SK-N-SH (cell line): ENCODE data around the gene PTPRB. TPM values are rescaled to one million over a fixed set of nuclear protein-coding genes. Genes with fewer than 3 reads are reported as not detected.

ENCODE experiments used
- CTCF ChIA-PET: fragments of 300-600, 350-600 bp; formaldehyde crosslinking; extraction: SDS; loops from one replicate; lab custom pipeline; 2021; lab: Yijun Ruan, JAX
- POLR2A ChIA-PET: fragments of 350-600 bp; sonication (Branson Sonifier 250); formaldehyde crosslinking; extraction: SDS; loops from one replicate; lab custom pipeline; 2020; ENCODE audit warnings: antibody characterized with exemption, inconsistent platforms; lab: Yijun Ruan, JAX
- DNase-seq: peaks from one replicate; pipeline ENCODE4 v3.0.0; 2012
- H2AFZ ChIP-seq: fragments of 200-600 bp; sonication (generic); 2 replicates; pipeline ENCODE4 v1.8.1; 2016; ENCODE audit warnings: antibody characterized with exemption, mild to moderate bottlenecking, low read depth
- H3F3A ChIP-seq: fragments of 200-600 bp; sonication (generic); replicated peaks from 2 replicates; pipeline ENCODE3; 2016; ENCODE audit warnings: antibody characterized with exemption, mild to moderate bottlenecking; ENCODE audit not compliant: insufficient read depth
- H3K27ac ChIP-seq, 2 experiments: fragments of 200-500 bp in 1 of 2; fragments of 200-600 bp in 1 of 2; sonication (Bioruptor generic) in 1 of 2; sonication (generic), shearing (Covaris generic) in 1 of 2; 2 replicates each; pipeline versions ENCODE4 v1.5.1 to v1.6.1; 2014 to 2016; ENCODE audit warnings: low read depth in 2 of 2, inconsistent platforms in 1 of 2, low read length in 1 of 2, mild to moderate bottlenecking in 1 of 2, mixed read lengths in 1 of 2
- H3K27me3 ChIP-seq: fragments of 200-600 bp; sonication (generic), shearing (Covaris generic); 2 replicates; pipeline ENCODE4 v1.6.1; 2016; ENCODE audit warnings: mixed run types; ENCODE audit not compliant: insufficient read depth
- H3K36me3 ChIP-seq, 2 experiments: fragments of 200-500 bp in 1 of 2; fragments of 200-600 bp in 1 of 2; sonication (Bioruptor generic) in 1 of 2; sonication (generic) in 1 of 2; replicated peaks in 1 of 2; 2 replicates each; pipeline versions ENCODE3 to v1.5.1; 2014 to 2016; ENCODE audit warnings: low read length in 1 of 2, mild to moderate bottlenecking in 1 of 2; ENCODE audit not compliant: insufficient read depth in 2 of 2, control insufficient read depth in 1 of 2
- H3K4me1 ChIP-seq, 2 experiments: fragments of 200-500 bp in 1 of 2; fragments of 200-600 bp in 1 of 2; sonication (Bioruptor generic) in 1 of 2; sonication (generic), shearing (Covaris generic) in 1 of 2; 2 replicates each; pipeline versions ENCODE4 v1.5.1 to v1.6.1; 2014 to 2016; ENCODE audit warnings: low read depth in 1 of 2, low read length in 1 of 2, mixed run types in 1 of 2; ENCODE audit not compliant: insufficient read depth in 2 of 2, control insufficient read depth in 1 of 2
- H3K4me2 ChIP-seq: fragments of 200-600 bp; sonication (generic), shearing (Covaris generic); 2 replicates; pipeline ENCODE4 v1.6.1; 2017; ENCODE audit warnings: mixed run types
- H3K4me3 ChIP-seq, 2 experiments: fragments of 200-500 bp in 1 of 2; fragments of 200-600 bp in 1 of 2; sonication (Bioruptor generic) in 1 of 2; sonication (generic), shearing (Covaris generic) in 1 of 2; 2 replicates each; pipeline versions ENCODE4 v1.5.1 to v1.8.1; 2014 to 2016; ENCODE audit warnings: low read depth in 2 of 2, inconsistent platforms in 1 of 2, low read length in 1 of 2, mild to moderate bottlenecking in 1 of 2, mixed read lengths in 1 of 2, moderate library complexity in 1 of 2
- H3K79me2 ChIP-seq: fragments of 200-600 bp; sonication (generic); 2 replicates; pipeline ENCODE4 v1.8.1; 2017; ENCODE audit warnings: mild to moderate bottlenecking; ENCODE audit not compliant: insufficient read depth
- H3K9ac ChIP-seq: fragments of 200-600 bp; sonication (generic); 2 replicates; pipeline ENCODE4 v1.6.1; 2017; ENCODE audit warnings: mixed run types
- H3K9me2 ChIP-seq: fragments of 200-600 bp; sonication (generic); 2 replicates; pipeline ENCODE4 v1.6.1; 2017; ENCODE audit warnings: mixed run types
- H3K9me3 ChIP-seq: fragments of 200-600 bp; sonication (generic); 2 replicates; pipeline ENCODE4 v1.6.1; 2017; ENCODE audit warnings: mixed run types, mild to moderate bottlenecking, moderate library complexity
- H4K20me1 ChIP-seq: fragments of 200-600 bp; sonication (generic); 2 replicates; pipeline ENCODE4 v1.6.1; 2017; ENCODE audit warnings: mild to moderate bottlenecking, mixed run types; ENCODE audit not compliant: insufficient read depth
- EP300 ChIP-seq, 2 experiments: IDR thresholded peaks; 2 replicates each; pipeline versions ENCODE4 v1.4.0 to v1.6.1; 2012; ENCODE audit warnings: borderline replicate concordance in 1 of 2, low read depth in 1 of 2, low read length in 1 of 2
- FOSL2 ChIP-seq: IDR thresholded peaks from 2 replicates; pipeline ENCODE4 v1.4.0; 2012; ENCODE audit warnings: low read depth, mild to moderate bottlenecking, moderate library complexity, borderline replicate concordance
- GABPA ChIP-seq: IDR thresholded peaks from 2 replicates; pipeline ENCODE4 v1.4.0; 2012; ENCODE audit warnings: low read depth, mild to moderate bottlenecking
- GATA2 ChIP-seq: sonication (generic); formaldehyde crosslinking; IDR thresholded peaks from 2 replicates; pipeline ENCODE4 v1.5.0; 2020; ENCODE audit warnings: mild to moderate bottlenecking, missing genetic modification reagents
- JUND ChIP-seq: IDR thresholded peaks from 2 replicates; pipeline ENCODE4 v1.4.0; 2012
- MXI1 ChIP-seq: IDR thresholded peaks from 2 replicates; pipeline ENCODE4 v1.6.1; 2012; ENCODE audit warnings: mild to moderate bottlenecking, low read depth, low read length, improper control_type of control experiment
- POLR2AphosphoS5 ChIP-seq: IDR thresholded peaks from 2 replicates; pipeline ENCODE4 v1.6.1; 2012; ENCODE audit warnings: low read depth, low read length
- RAD21 ChIP-seq: IDR thresholded peaks from 2 replicates; pipeline ENCODE4 v1.6.1; 2012; ENCODE audit warnings: mild to moderate bottlenecking, low read length
- RFX5 ChIP-seq: IDR thresholded peaks from 2 replicates; pipeline ENCODE4 v1.6.1; 2012; ENCODE audit warnings: mild to moderate bottlenecking, improper control_type of control experiment, low read length
- SIN3A ChIP-seq: IDR thresholded peaks from 2 replicates; pipeline ENCODE4 v1.6.1; 2012; ENCODE audit warnings: low read depth, mild to moderate bottlenecking, low read length, moderate library complexity, borderline replicate concordance
- TCF12 ChIP-seq: IDR thresholded peaks from 2 replicates; pipeline ENCODE4 v1.4.0; 2012
- TEAD4 ChIP-seq: IDR thresholded peaks from 2 replicates; pipeline ENCODE4 v1.4.0; 2012; ENCODE audit warnings: mild to moderate bottlenecking, borderline replicate concordance; ENCODE audit not compliant: insufficient read depth
- YY1 ChIP-seq: IDR thresholded peaks from 2 replicates; pipeline ENCODE4 v1.4.0; 2012; ENCODE audit warnings: low read depth, mild to moderate bottlenecking
- WGBS: methylation state at CpG from one replicate; pipeline ENCODE4 v1.1.6; 2017; ENCODE audit warnings: low lambda C conversion rate; 5-methylcytosine and 5-hydroxymethylcytosine counted together
- polyA plus RNA-seq, 3 experiments: library from polyadenylated mRNA; depleted of rRNA; stranded (reverse); fragments of >200 nt; gene quantifications; 2 replicates each; pipeline ENCODE4 v1.2.3, GENCODE V29; 2012
- TF ChIP-seq, protein P1 (sequence below): fragments of 200-600 bp; sonication (generic); IDR thresholded peaks from 2 replicates; pipeline ENCODE4 v1.6.1; 2017; ENCODE audit warnings: antibody characterized with exemption, mild to moderate bottlenecking, moderate library complexity
- TF ChIP-seq, protein P2 (sequence below): fragments of 150-350 bp; IDR thresholded peaks from 2 replicates; pipeline ENCODE4 v1.6.1; 2017; ENCODE audit warnings: antibody characterized with exemption, low read length, low read depth, borderline replicate concordance
- TF ChIP-seq, protein P3 (sequence below): IDR thresholded peaks from 2 replicates; pipeline ENCODE4; 2012

Gene PTPRB
- polyA plus RNA-seq, 1 of the 3 experiments (the other 2 are of a cell fraction), result 1.1 TPM

DNA sequence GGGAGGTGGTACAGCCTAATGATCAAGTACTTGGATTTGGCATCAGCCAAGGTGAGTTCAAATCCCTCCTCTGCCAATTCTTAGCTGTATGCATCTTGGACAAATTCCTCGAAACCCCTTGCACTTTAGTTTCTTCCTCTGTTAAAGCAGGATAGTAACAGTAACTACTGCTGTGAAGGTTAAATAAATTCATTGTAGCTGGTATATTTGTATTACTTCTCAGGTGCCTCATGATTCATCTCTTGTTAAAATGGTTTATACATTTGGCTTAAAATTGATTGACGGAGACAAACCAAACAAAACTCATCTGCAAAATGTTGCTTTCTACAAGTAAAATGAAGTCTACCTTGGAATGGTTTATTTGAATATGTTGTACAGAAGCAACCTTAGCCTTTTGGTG lies 2.3 kb upstream of the PTPRB start:
- Histone ChIP-seq H3K27me3 (no peaks in the 10 kb centered on the region), H3K79me2 (no peaks in the 10 kb centered on the region), H3F3A (no peaks in the 10 kb centered on the region), H3K36me3 (no peaks in the 10 kb centered on the region), H3K9me2 (no peaks in the 10 kb centered on the region), H3K4me3 (no peak overlapping the region), H3K9me3 (no peaks in the 10 kb centered on the region), H3K9ac (no peak overlapping the region)
- DNase-seq, result no peak
- ChIA-PET CTCF (interaction anchor here (1.1 kb wide), 1 partner anchor 676 kb away, joined by 3 read pairs; no protein-coding TSS in a partner anchor), POLR2A (no interaction called here)
- TF ChIP-seq EP300 (IDR thresholded peaks at IDR 0.05; ENCODE audit: borderline replicate concordance in 1 of 2, low read depth in 1 of 2, low read length in 1 of 2) (no peak), GATA2 (CRISPR knock-in tag) (no peak), GABPA (no peak), YY1 (no peak), RFX5 (no peak), TEAD4 (no peak), SIN3A (no peak)
- TF ChIP-seq, protein P1, sequence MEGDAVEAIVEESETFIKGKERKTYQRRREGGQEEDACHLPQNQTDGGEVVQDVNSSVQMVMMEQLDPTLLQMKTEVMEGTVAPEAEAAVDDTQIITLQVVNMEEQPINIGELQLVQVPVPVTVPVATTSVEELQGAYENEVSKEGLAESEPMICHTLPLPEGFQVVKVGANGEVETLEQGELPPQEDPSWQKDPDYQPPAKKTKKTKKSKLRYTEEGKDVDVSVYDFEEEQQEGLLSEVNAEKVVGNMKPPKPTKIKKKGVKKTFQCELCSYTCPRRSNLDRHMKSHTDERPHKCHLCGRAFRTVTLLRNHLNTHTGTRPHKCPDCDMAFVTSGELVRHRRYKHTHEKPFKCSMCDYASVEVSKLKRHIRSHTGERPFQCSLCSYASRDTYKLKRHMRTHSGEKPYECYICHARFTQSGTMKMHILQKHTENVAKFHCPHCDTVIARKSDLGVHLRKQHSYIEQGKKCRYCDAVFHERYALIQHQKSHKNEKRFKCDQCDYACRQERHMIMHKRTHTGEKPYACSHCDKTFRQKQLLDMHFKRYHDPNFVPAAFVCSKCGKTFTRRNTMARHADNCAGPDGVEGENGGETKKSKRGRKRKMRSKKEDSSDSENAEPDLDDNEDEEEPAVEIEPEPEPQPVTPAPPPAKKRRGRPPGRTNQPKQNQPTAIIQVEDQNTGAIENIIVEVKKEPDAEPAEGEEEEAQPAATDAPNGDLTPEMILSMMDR, result no peak
- TF ChIP-seq, all 33 proteins: peak for 0
- 98% methylated on average over 2 of the region's 2 CpGs for WGBS
- Histone ChIP-seq H3K4me1 (peaks cover 0 to 2% of the 10 kb centered on the region in 2 experiments; a peak in 1 of 4 replicates), H3K27ac (no peak overlapping the region), H4K20me1 (no peaks in the 10 kb centered on the region), H2AFZ (no peak overlapping the region), H3K4me2 (no peak overlapping the region)

DNA sequence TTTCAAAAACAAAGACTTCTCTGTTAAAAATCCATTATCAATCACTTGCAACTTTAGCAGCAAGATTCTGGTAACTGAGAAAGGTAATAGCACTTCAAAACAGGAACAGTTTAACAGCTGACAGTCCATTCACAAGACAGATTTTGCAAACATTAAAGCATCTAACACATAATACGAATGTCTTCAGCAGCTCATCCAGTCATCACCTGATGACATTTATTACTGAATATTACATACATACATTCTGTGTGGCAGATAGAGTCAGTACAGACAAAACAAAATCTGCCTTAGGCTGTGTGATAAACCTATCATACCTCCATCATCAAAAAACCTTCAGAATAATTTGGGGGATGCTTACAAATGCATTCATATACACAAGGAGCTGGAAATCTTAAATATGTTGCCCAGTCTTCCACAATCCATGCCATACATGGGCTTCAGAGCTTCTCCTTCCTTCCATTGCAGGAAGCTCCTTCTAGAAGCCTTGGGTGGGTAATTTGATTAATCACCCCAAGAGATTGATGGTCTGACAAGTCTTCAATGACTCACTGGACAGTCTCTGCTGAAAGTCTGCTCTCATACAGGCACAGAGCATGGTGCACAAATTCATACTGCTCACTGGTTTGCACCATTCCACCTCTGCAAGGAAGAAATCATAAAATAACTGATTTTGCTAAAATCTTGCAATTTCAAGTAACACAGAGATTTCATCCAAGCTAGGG lies 1.6 kb upstream of the PTPRB start:
- H2AFZ ChIP-seq, result no peak overlapping the region
- no peaks in the 10 kb centered on the region for H3K36me3 ChIP-seq
- no peaks in the 10 kb centered on the region for H3K9me3 ChIP-seq
- ChIA-PET POLR2A (no interaction called here), CTCF (no interaction called here)
- H3K27ac ChIP-seq, result no peak overlapping the region
- H3K4me1 ChIP-seq, result no peaks in the 10 kb centered on the region; a peak in 1 of 4 replicates
- 84% methylated on average over 1 of the region's 1 CpG for WGBS
- no peak overlapping the region for H3K4me3 ChIP-seq
- no peak overlapping the region for H3K9ac ChIP-seq
- H4K20me1 ChIP-seq, result no peaks in the 10 kb centered on the region
- no peaks in the 10 kb centered on the region for H3K79me2 ChIP-seq
- no peak overlapping the region for H3K4me2 ChIP-seq
- H3K27me3 ChIP-seq, result no peaks in the 10 kb centered on the region
- H3K9me2 ChIP-seq, result no peaks in the 10 kb centered on the region
- TF ChIP-seq FOSL2 (peak; percentile 25; the same call in 1 of the 2 replicates), JUND (0 out of 2 replicates have a peak, but pooled peaks have one; percentile 23), TCF12 (0 out of 2 replicates have a peak, but pooled peaks have one; percentile 16), RAD21 (no peak), TEAD4 (no peak), MXI1 (no peak), POLR2AphosphoS5 (peak; percentile 23; the same call in 1 of the 2 replicates), SIN3A (no peak)
- TF ChIP-seq, protein P1, result no peak
- TF ChIP-seq, protein P2, sequence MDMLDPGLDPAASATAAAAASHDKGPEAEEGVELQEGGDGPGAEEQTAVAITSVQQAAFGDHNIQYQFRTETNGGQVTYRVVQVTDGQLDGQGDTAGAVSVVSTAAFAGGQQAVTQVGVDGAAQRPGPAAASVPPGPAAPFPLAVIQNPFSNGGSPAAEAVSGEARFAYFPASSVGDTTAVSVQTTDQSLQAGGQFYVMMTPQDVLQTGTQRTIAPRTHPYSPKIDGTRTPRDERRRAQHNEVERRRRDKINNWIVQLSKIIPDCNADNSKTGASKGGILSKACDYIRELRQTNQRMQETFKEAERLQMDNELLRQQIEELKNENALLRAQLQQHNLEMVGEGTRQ, result no peak
- TF ChIP-seq, protein P3, sequence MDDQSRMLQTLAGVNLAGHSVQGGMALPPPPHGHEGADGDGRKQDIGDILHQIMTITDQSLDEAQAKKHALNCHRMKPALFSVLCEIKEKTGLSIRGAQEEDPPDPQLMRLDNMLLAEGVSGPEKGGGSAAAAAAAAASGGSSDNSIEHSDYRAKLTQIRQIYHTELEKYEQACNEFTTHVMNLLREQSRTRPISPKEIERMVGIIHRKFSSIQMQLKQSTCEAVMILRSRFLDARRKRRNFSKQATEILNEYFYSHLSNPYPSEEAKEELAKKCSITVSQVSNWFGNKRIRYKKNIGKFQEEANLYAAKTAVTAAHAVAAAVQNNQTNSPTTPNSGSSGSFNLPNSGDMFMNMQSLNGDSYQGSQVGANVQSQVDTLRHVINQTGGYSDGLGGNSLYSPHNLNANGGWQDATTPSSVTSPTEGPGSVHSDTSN, result peak; percentile 78
- no peak for DNase-seq
- no peaks in the 10 kb centered on the region for H3F3A ChIP-seq
